HG02885 (cell line): ENCODE data around the gene TRAK1.

Source experiments
- ATAC-seq: cut with Tn5 transposase; IDR thresholded peaks from one replicate; pipeline ENCODE4 v1.9.1; 2021; ENCODE audit warnings: mild to moderate bottlenecking; ENCODE audit not compliant: unreplicated experiment, poor library complexity

TRAK1 gene

DNA sequence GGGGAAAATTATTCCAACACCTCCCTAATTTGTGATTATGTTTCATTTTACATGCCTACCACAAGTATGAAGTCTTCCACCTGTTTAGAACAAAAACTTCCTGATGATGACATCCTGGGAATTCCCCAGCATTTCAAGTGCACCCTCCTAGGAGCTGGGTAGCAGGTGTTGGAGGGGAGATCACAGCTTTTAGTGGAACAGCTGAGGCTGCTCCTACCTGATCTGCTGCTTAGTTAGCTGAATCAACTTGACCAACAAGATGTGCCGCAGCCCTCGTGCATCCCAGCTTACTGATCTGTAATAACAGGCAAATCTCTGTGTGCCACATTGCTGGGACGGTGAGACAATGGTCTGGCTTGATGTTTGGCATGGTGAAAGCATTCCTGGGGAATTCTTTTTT lies 29.7 kb downstream of the TRAK1 start:
- ATAC-seq = no peak

DNA sequence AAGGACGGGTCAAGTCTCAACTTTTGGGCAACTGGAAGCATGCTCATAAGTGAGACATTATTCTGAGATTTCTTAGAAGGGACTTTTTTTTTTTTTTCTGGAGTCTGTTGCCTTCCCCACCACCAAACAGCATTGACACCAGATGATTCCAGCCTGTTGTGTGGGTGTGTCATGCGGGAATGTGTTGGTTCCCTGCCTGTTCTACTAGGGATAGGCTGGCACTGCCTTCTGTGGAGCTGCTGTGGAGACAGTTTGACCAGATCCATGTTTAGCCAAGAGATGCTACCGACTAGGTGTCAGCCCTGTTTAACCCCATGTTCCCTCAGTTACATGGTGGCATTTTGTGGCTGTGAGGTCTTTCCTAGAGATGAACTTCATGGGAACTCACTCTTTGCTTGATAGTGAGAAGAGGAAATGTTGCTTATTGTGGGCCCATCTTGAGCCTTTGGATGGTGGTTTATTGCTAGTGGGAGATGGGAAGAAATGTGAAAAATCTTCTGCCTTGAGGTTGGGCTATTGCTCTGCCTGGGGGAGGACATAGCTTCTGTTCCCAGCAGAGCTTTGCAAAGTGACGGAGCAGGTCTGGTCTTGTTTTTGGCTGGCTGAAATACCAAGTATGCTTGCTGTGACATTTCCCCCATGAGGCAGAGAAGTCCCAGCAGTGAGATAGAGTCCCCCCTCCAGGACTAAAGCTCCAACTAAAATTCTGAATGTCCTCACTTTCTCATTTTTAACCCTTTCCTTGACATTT lies 31.3 kb downstream of the TRAK1 start:
- ATAC-seq = peak; percentile 14

- peak; percentile 58 for ATAC-seq
These were observed 31.9 kb downstream of the TRAK1 start for GRCh38 chr3:42123012-42123581.

DNA sequence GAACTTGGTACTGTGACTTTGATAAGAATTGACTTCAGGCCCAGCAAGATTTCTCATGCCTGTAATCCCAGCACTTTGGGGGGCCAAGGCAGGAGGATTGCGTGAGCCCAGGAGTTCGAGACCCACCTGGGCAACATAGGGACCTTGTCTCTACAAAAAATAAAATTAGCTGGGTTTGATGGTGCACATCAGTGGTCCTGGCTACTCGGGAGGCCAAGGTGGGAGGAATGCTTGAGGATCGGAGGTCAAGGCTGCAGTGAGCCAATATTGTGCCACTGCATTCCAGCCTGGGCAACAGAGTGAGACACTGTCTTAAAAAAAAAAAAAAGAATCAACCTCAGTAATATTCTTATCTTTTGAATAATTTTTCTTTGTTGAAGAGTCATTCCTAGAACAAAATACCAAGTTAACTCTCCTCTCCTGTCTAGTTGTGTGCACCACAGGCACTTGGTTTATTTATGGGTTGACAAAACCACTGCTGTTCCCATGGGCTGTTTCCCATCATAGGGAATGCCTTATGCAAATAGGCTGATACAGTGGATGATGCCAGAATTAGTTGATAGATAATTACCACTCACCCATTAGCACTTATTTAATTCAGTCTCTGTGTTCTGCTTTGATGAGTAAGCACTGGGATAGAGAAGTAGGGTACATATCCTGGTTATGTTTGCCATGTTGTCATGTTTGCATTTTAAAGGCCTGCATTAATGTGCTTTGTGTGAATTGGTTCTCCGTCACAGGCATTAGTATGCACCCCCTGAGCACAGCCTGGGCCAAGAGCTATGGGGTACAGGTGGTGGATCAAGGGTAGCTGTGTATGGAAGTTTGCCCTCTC lies 32.9 kb downstream of the TRAK1 start:
- no peak for ATAC-seq

DNA sequence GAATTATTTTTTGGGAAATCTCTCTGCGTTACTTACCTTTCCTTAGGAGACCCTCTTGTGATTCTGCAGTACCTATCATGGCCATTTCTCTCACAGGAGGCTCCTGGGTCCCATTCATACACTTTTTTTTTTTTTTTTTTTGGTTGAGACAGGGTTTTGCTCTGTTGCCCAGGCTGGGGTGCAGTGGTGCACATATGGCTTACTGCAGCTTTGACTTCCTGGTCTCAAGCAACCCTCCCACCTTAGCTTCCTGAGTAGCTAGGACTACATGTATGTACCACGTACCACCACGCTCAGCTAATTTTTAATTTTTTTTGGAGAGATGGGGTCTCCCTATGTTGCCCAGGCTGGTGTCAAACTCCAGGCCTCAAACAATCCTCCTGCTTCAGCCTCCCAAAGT lies 36.1 kb downstream of the TRAK1 start:
- no peak for ATAC-seq

DNA sequence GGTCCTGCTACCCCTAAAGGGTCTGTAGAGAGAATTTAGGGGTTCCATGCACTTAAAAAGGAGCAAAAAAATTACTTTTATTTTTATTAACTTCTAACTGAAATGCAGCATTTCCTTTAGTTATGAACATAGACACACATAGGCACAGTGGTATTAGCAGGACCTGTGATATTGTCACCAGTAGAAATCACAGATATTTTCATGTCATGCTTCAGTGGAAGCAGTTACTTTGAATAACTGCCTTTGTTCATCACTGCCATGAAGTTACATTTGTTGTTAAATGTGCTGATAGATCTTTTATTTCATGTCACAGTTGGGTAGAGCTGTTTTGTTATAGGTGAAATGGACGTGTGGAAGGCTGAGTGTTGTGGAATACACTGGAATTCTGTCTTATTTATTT lies 37.4 kb downstream of the TRAK1 start:
- ATAC-seq = no peak

DNA sequence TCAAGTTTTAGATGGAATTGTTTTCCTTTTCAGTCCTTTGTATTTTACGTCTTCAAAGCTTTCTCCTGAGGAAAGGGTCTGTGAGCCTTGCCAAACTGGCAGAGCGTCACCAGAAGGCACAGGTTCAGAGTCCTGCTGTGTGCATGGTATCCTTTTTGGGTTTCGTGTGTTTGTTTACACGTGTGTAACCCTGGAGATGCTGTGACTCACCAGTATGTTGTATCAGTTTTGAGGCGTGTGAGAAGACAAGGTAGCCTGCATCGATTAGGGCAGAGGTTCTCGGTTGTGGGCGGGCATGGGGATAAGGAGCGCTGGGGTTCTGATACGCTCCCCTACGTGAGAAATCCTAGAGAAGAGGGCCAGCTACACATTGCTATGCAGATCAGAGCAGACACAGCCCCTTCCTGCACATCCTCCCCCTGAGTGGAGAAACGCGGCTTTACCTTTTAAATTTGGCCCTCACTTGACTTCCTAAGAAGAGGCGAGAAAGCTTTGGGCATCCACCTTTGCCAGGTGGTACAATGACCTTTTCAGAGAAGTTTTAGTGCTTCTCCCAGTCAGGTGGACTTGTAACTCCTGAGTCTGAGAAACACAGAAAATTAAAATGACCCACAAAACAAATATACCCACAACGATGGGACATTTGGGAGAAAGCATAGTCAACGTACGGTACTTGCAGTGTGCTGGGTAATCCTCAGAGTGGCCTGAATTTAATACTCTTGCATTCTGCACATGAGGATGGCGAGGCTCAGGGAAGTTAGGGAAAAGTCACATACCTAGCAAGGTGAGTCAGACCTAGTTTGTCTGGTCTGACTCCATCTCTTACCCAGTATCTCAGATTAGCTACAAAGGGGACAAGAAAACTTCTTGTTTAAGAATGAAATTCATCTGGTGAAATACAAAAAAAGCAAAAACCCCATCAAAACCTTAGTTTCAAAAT lies 38.1 kb downstream of the TRAK1 start:
- ATAC-seq = no peak

DNA sequence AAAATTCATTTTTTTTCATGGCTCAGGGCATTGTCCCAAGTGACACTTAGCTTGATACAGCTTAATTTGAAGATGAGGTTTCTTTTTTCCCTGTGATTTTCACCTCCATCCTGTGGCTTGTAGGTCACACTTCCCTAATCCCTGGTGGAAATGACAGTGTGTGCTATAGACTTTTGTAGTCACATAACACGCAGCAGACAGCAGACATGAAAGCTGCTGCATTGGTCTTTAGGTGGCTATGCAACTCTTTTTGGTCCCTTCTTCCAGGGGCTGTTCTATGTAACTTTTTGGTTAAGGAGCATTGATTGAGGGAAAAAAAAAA lies 38.8 kb downstream of the TRAK1 start:
- no peak for ATAC-seq

DNA sequence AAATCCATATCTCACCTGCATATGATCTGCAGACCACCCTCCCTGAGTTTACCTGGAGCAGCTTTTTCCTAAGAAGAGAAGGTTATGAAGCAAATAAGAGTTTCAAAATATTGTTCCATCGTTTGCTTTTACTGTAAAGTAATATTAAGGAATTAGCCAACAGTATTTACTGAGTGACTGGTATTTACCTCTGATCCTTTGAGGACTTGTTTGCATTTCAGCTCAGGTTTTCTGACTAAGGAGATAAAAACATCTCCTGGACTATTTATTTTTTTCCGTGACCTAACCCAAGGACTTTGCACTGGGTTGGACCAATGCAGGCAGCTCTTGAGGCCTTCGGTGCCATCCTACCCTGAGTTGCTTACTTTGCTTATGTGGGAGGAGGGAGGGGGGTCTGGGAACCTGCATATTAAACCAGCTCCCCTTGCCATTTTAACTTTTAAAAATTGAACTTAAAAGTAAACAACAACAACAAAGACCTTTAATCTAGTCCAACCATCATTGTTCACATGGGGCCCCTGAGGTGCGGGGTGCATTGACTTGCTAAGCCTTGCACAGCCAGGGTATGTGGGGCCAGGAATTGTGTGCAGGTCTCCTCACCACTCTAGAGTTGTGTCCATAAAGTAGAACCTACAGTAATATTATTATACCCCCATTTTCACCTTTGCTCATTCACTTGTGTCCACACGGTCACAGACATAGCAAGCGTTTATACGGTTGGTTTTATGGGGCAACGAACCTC lies 39.3 kb downstream of the TRAK1 start:
- ATAC-seq = no peak

GRCh38 chr3:42133500-42134298 lies 42.5 kb downstream of the TRAK1 start:
- no peak for ATAC-seq

GRCh38 chr3:42134867-42135464 lies 43.8 kb downstream of the TRAK1 start:
- no peak for ATAC-seq

- ATAC-seq = no peak
These were observed 48.7 kb downstream of the TRAK1 start for GRCh38 chr3:42139621-42140453.

GRCh38 chr3:42140665-42141203 lies 49.6 kb downstream of the TRAK1 start:
- ATAC-seq = no peak

DNA sequence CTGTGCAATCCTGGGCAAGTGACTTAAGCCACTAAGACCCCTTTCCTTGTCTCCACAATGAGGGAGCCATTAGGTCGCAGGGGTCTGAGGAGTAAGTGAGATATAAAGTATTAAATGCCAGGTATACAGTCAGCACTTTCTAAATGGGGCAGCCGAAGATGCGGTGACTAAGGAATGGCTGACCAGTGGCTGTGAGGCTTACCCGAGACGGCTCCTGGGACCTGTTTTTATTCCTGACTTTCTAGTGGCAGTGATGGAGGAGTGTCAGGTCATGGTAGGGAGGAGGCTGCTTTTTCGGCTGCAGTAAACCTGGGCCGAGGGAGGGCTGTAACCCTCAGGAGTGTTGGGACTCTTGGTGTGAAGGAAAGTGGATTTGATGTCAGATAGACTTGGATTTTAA lies 52.3 kb downstream of the TRAK1 start:
- ATAC-seq = no peak

DNA sequence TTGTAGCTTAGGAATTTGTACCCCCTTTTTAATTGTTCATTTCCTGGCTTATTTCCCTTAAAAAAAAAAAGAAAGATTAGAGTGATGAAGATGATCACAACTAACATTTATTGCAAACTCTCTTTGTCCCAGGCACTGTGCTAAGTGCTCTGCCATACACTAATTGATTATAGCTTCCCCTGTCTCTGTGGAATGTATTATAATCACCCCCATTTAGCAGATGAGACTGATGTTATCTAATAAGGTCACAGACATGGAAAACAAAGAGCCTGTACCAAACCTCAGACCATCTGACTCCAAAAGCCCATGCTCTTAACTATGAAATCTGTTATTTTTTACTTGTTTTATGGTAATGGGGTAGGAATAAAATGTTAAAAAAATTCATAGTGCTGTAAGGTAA lies 53.1 kb downstream of the TRAK1 start:
- ATAC-seq = no peak

DNA sequence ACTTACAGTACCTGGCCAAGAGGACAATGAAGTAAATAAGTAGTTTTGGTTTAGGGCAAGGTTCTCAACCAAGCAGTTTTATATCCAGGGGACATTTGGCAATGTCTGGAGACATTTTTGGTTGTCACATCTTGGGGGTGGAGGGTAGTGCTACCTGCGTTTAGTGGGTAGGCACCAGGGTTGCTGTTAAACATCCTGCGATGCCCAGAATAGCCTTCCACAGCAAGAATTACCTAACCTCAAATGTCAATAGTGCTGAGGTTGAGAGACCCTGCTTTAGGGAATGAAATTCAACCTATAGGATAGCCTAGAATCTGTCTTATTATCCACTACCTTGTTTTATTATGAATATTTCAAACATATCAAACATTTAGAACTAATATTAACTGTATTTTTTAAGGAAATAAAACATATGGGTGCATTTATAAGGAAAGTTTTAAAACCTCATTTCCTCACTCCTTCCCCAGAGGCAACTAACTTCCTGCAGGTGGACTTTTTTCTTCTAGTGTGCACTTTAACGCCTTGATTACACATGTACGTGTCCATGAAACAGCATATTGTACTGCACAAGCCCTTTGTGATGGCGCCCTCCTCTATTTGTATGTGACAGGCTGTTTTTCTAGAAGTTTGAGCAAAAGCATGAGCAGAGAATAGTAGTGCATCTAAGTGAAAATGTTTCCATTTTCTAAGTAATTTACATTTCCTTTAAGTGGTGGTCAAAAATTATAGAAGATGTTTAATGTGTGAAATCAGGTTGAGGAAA lies 57.1 kb downstream of the TRAK1 start:
- ATAC-seq = no peak

DNA sequence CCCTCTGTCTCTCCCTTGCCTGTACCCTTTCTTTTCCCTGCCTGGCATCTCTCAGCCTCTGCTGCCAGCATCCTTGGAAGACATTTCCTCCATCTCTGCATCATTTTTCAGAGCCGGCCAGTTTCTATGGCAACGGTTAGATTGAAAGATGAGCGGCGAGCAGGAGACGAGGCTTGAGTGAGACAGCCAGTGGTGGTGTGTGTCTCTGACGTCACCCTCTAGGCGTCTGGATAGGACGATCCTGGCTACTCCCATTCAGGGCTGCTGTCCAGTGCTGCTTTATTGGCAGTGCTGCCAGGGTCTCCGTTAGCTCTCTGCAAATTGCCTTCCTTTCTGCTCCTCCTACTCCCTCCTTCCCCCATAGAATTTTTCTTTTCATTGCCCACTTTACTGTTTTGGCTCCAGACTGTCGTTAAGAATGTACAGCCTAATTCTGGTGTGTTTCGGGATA lies 57.9 kb downstream of the TRAK1 start:
- no peak for ATAC-seq
